RWPE2 (cell line): ENCODE data around the gene CRYBB3.
"Not testable (repeated sequence)": the region's sequence is repeated elsewhere in the genome, so short reads cannot be mapped to it uniquely, and the experiment has no call there.

Experiments
- ATAC-seq: fragments of 200-7000 bp; cut with Tn5 transposase; 3 replicates; pipeline ENCODE4 v1.9.1; 2021; ENCODE audit warnings: low read depth
- DNase-seq: peaks from one replicate; pipeline ENCODE4 v3.0.0-alpha.2; 2020; ENCODE audit warnings: low spot score
- H3K27ac ChIP-seq: fragments of 450-650 bp; 2 replicates; pipeline ENCODE4 v1.5.1; 2017; ENCODE audit warnings: mild to moderate bottlenecking; ENCODE audit not compliant: poor library complexity, severe bottlenecking
- H3K27me3 ChIP-seq: fragments of 250-450 bp; sonication (Bioruptor Pico); 2 replicates; pipeline ENCODE4 v1.5.1; 2021; ENCODE audit warnings: mild to moderate bottlenecking, moderate library complexity; ENCODE audit not compliant: insufficient read depth, poor library complexity, severe bottlenecking
- H3K36me3 ChIP-seq: fragments of 250-450 bp; sonication (Bioruptor Pico); 2 replicates; pipeline ENCODE4 v1.5.1; 2020; ENCODE audit warnings: low read depth, mild to moderate bottlenecking, moderate library complexity
- H3K4me1 ChIP-seq: fragments of 250-450 bp; sonication (Bioruptor Pico); 2 replicates; pipeline ENCODE4 v1.5.1; 2021; ENCODE audit warnings: mild to moderate bottlenecking, moderate library complexity; ENCODE audit not compliant: insufficient read depth, poor library complexity, severe bottlenecking
- H3K4me3 ChIP-seq: fragments of 250-450 bp; sonication (Bioruptor Pico); 2 replicates; pipeline ENCODE4 v1.5.1; 2021; ENCODE audit warnings: mild to moderate bottlenecking, moderate library complexity; ENCODE audit not compliant: severe bottlenecking
- H3K9me3 ChIP-seq: fragments of 250-450 bp; sonication (Bioruptor Pico); 2 replicates; pipeline ENCODE4 v1.5.1; 2021; ENCODE audit warnings: mild to moderate bottlenecking, moderate library complexity; ENCODE audit not compliant: severe bottlenecking
- TF ChIP-seq, protein P1 (sequence below): fragments of 450-650 bp; IDR thresholded peaks from one replicate; pipeline ENCODE4 v1.5.1; 2017; ENCODE audit warnings: mild to moderate bottlenecking, moderate library complexity; ENCODE audit not compliant: poor library complexity, severe bottlenecking

CRYBB3 gene

DNA sequence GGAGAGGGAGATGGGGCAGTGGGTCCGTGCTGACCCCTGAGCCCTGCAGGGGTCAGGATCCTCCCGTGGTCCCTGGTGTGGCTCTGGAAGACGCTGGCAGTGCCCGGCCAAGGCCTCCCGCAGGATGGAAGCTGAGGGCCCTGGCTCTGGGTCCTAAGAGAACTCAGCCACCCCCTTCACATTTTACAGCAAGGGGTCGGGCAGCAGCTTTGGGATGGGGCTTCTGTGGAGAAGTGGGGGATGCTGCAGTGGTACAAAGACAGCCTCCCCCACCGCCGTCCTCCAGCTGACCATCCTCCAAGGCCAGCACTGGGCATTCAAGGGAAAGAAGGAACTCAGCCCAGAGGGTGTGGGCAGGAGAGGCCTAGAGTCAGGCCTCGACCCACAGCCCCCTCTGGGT is 21.8 kb upstream of the CRYBB3 start:
- Histone ChIP-seq H3K4me3 (no peak overlapping the region), H3K9me3 (no peaks in the 10 kb centered on the region), H3K27me3 (no peaks in the 10 kb centered on the region), H3K27ac (no peak overlapping the region), H3K36me3 (peaks cover 69% of the 10 kb centered on the region), H3K4me1 (peaks cover 5% of the 10 kb centered on the region)
- DNase-seq (no peak), ATAC-seq (no peak)
- TF ChIP-seq, protein P1, sequence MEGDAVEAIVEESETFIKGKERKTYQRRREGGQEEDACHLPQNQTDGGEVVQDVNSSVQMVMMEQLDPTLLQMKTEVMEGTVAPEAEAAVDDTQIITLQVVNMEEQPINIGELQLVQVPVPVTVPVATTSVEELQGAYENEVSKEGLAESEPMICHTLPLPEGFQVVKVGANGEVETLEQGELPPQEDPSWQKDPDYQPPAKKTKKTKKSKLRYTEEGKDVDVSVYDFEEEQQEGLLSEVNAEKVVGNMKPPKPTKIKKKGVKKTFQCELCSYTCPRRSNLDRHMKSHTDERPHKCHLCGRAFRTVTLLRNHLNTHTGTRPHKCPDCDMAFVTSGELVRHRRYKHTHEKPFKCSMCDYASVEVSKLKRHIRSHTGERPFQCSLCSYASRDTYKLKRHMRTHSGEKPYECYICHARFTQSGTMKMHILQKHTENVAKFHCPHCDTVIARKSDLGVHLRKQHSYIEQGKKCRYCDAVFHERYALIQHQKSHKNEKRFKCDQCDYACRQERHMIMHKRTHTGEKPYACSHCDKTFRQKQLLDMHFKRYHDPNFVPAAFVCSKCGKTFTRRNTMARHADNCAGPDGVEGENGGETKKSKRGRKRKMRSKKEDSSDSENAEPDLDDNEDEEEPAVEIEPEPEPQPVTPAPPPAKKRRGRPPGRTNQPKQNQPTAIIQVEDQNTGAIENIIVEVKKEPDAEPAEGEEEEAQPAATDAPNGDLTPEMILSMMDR, result no peak

DNA sequence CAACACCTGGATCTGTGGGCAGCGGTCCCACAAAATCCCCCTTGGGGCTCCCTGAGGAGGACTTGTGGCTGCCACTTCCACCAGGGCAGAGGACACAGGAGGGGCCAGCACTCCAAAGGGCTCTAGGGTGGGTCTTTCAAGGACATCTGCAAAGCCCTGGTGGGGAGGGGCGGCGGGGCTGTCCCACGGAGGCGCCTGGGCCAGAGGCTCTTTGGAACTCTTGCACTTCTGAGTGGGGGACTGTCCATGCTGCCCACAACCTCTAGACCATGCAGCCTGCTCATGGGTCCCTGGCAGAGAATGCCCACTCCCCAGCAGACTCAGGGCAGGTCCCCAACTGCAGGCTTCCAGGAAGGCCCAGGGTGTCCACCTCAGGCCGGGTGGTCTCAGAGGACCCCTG is 21.3 kb upstream of the CRYBB3 start:
- not testable (repeated sequence) for H3K9me3 ChIP-seq, H3K4me3 ChIP-seq, H3K4me1 ChIP-seq, DNase-seq, H3K27me3 ChIP-seq, H3K27ac ChIP-seq
- ATAC-seq, result peak; percentile 38; the same call in 2 of the 3 replicates
- peaks cover 64% of the 10 kb centered on the region for H3K36me3 ChIP-seq

DNA sequence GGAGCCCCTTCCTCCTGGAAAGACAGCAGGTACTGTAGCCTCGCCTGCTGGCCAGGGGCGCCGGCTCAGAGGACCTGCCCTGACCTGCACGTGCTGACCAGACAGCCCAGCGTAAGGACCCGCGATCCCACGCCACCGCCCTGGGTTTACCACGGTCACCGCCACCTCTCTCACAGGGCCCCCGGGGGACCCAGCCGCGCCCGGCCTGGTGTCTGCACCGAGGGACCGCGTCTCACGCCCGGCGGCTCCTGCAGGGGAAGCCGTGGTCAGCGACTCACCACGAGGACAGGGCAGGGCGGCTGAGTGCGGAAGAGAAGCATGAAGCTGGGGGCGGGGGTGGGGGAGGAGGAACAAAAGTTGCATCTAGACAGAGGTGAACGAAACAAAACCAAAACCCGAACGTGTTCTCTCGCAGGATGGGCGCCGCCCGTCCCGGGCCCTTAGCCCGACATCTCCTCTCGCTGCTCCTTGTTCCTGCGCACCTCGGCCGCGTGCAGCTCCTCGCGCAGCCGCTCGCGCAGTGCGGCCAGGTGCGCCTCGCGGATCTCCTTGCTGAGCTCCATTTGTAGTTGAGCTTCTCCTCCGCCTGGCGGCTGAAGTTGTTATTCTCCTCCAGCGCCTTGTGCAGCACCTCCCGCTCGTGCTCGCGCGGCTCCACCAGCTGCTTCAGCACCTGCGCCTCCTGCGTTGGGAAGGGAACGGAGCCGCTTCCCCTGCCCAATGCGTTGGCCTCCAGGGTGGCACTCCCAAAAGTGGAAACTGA is 20.6 kb upstream of the CRYBB3 start:
- H3K9me3 ChIP-seq, H3K4me1 ChIP-seq, H3K4me3 ChIP-seq, DNase-seq, H3K27me3 ChIP-seq, H3K27ac ChIP-seq: not testable (repeated sequence)
- peaks cover 61% of the 10 kb centered on the region for H3K36me3 ChIP-seq
- ATAC-seq, result peak; percentile 37; the same call in 1 of the 3 replicates

DNA sequence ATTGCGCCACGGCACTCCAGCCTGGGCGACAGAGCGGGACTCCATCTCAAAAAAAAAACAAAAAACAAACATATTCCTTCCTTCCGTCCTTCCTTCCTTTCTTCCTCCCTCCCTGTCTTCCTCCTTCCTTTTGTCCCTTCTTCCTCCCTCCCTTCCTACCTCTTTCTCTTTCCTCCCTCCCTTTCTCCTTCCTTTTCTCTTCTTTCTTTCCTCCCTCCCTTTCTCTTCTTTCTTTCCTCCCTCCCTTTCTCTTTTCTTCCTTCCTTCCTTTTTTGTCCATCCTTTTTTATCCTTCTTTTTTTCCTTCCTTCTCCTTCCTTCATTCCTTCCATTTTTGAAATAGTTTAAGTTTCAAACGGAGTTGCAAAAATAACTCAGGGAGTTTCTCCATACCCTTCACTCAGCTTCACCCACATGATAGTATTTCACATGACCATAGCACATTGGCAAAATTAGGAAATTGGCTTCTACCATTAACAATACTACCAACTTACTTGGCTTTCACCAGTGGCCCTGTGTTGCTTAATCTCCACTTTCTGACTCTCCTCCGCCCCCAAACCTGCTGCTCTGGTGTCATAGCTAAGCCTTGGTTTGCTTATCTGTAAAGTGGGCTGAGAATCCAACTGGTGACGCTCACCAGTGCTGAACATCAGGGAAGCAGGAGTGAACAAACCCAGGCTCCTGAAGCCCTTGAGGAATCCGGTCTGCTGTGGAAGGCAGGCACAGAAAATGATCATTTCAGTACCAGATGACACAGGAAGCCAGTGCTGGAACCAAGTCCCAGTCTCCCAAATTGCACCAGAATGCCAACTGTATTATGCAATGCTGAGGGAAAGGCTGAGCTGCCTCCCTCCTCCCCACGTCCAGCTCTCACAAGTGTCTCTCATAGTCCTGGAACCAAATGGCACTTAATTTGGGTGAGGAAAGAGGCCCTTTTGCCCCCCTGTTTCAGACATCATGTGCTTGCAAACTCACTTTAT is 17.2 kb upstream of the CRYBB3 start:
- Histone ChIP-seq H3K27ac (no peak overlapping the region), H3K9me3 (no peaks in the 10 kb centered on the region), H3K4me3 (no peak overlapping the region), H3K36me3 (peaks cover 62% of the 10 kb centered on the region), H3K4me1 (no peaks in the 10 kb centered on the region), H3K27me3 (no peaks in the 10 kb centered on the region)
- DNase-seq, result no peak
- ATAC-seq, result no peak
- TF ChIP-seq, protein P1, result no peak

DNA sequence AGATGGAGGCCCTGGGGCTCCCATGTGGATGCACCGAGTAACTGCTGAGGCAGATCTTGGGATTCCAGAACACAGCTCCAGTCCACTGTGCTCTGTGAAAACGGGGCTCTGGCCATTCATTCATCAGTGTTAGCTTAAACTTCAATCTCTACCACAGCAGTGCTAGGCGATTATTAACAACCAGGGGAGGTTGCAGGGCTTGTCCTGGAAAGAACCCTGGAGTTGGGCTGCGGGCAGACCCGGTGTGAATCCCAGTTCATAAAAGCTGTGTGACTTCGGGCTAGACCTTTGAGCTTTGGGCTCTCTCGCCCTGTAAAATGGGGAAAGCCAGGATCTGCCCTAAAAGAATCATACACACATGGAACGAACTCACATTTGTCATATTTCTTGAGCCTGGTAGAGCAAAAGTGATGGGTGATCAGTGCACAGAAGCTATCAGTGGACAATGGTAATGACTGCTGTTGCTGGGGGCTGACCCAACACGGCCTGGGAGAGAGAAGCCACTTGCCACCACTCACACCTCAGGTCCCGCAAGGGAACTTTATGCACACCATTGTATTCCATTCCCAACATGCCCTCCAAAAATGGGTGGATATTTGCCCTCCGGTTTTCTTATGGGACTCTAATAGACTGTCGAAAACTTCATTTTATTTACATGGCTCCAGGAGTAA is 15.6 kb upstream of the CRYBB3 start:
- Histone ChIP-seq H3K27ac (no peak overlapping the region), H3K27me3 (no peaks in the 10 kb centered on the region), H3K36me3 (peaks cover 66% of the 10 kb centered on the region), H3K4me3 (no peak overlapping the region), H3K4me1 (no peaks in the 10 kb centered on the region), H3K9me3 (no peaks in the 10 kb centered on the region)
- no peak for ATAC-seq
- no peak for DNase-seq
- TF ChIP-seq, protein P1, result no peak
